Stimulated activated CD4-positive, alpha-beta T cell treated with anti-CD3 and anti-CD28 coated beads, Interleukin-2, amount 100 ng/mL, for 24 hours (primary cell): ENCODE measurements around the gene MAP2K4.

Source experiments
- DNase-seq, 2 donors: peaks; one replicate each; pipeline ENCODE4 v3.0.0-alpha.2; 2020

MAP2K4 gene

GRCh38 chr17:12040478-12040877 lies 19.8 kb downstream of the MAP2K4 start:
- DNase-seq = no peak

DNA sequence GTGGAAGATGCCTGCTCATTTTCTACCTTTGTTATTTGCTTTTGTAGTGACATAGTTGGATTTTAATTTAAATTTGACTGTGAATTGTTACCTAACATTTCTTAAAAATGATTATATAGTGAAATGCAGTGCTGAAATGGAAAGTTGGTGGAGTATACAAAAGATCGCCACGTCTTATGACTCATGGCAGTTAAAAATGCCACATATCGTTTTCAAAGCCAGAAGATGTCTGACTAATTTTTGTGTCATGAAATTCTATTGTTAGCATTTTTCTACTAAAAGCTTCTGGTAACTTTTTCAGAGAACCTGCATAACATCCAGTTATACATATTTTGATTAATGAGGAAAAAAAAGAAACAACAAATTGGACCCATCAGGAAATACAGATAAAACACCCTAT lies 20.6 kb downstream of the MAP2K4 start:
- no peak for DNase-seq

- DNase-seq = no peak
Observed at GRCh38 chr17:12043702-12044101, 23.0 kb downstream of the MAP2K4 start.

GRCh38 chr17:12046786-12047185 lies 26.1 kb downstream of the MAP2K4 start:
- no peak for DNase-seq

- DNase-seq = no peak
Observed at GRCh38 chr17:12047681-12048376, 27.2 kb downstream of the MAP2K4 start.

- no peak for DNase-seq
Observed at GRCh38 chr17:12048843-12049473, 28.3 kb downstream of the MAP2K4 start.

- DNase-seq = no peak
Observed at GRCh38 chr17:12050646-12051225, 30.1 kb downstream of the MAP2K4 start.

DNA sequence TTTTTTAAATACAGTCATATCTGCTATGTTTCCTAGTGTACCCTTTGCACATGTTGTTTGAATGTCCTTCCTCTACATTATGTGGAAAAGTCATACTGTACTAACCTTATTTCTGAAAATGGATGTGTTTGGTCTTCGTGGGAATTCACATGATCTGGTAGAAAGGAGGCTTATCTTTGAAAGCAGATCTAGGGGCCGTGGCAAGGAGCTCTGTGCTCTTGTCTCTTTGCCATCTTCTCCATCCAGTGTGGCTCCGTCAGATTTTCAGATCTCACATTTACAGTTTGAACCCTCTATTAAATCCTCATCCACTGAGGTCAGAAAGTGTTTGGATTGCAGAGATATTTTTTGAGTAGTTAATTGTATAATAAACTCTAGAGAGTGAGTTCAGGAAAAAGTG lies 32.9 kb downstream of the MAP2K4 start:
- no peak for DNase-seq

GRCh38 chr17:12055889-12056288 lies 35.2 kb downstream of the MAP2K4 start:
- no peak for DNase-seq

- no peak for DNase-seq
Observed at GRCh38 chr17:12057520-12057919, 36.8 kb downstream of the MAP2K4 start.

DNA sequence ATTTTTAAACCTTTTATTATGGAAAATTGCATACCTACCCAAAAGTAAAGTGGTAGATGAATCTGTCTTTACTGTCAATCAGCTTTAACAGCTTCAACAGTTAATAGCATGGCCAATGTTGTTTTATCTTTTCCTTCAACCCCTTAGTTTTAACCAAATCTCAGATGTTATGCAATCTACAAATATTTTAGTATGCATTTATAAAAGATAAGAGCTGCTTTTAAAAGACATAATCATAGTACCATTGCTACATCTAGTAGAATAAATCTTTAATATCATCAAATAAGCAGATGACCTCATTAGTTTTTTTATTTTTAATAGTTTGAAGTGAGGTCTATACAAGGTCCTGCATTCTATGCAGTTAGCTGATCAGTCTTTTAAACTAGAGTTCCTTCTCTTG lies 37.9 kb downstream of the MAP2K4 start:
- DNase-seq = no peak

DNA sequence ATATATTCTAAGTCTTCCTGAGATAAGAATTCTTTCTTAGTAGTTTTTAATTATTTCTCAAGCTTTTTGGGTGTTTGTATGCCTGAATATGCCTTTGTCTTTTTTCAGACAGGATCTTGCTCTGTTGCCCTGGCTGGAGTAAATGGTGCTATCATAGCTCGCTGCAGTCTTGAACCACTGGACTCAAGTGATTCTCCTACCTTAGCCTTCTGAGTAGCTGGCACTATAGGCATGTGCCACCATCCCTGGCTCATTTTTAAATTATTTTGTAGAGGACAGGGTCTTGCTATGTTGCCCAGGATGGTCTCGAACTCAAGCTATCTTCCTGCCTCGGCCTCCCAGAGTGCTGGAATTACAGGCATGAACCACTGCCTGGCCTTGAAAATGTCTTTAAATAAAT lies 41.6 kb downstream of the MAP2K4 start:
- DNase-seq = no peak

DNA sequence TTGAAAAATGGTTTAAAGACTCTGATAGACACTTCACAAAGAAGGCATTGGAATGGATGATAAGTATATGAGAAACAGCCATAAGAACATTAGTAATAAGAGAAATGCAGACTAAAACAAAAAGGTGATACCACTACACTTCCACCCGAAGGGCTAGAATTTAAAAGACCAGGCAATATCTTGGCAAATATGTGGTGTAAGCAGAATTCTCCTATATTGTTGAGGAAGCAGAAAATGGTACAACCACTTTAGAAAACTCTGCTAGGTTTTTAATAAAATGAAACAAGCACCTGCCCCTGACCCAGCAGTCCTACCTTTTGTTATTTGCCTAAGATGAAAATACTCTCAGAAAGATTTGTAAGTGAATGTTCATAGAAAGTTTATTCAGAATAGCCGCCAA lies 43.7 kb downstream of the MAP2K4 start:
- DNase-seq = no peak

GRCh38 chr17:12067485-12067884 lies 46.8 kb downstream of the MAP2K4 start:
- DNase-seq = no peak

GRCh38 chr17:12068946-12069345 lies 48.3 kb downstream of the MAP2K4 start:
- no peak for DNase-seq

- DNase-seq = no peak
Observed at GRCh38 chr17:12070561-12070960, 49.9 kb downstream of the MAP2K4 start.

GRCh38 chr17:12074346-12074745 lies 53.7 kb downstream of the MAP2K4 start:
- no peak for DNase-seq

DNA sequence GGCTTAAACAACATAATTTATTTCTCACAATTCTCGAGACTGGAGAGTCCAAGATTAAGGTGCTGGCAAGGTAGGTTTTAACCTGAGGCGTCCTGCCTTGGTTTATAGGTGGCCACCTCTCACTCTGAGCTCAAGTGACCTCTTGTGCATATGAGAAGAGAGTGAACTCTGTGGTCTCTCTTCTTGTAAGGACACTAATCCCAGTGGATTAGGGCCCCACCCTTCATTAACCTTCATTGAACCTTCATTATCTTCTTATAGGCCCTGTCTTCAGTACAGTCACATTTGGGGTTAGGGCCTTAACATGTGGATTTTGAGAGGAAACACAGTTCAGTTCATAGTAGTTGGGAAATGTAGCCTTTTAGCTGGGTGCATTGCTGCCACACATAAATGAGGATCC lies 57.1 kb downstream of the MAP2K4 start:
- DNase-seq = no peak

GRCh38 chr17:12078791-12079190 lies 58.1 kb downstream of the MAP2K4 start:
- DNase-seq = no peak

GRCh38 chr17:12081720-12082119 lies 61.0 kb downstream of the MAP2K4 start:
- no peak for DNase-seq

- DNase-seq = no peak
Observed at GRCh38 chr17:12085076-12085949, 64.6 kb downstream of the MAP2K4 start.

GRCh38 chr17:12088035-12088434 lies 67.4 kb downstream of the MAP2K4 start:
- DNase-seq = no peak

DNA sequence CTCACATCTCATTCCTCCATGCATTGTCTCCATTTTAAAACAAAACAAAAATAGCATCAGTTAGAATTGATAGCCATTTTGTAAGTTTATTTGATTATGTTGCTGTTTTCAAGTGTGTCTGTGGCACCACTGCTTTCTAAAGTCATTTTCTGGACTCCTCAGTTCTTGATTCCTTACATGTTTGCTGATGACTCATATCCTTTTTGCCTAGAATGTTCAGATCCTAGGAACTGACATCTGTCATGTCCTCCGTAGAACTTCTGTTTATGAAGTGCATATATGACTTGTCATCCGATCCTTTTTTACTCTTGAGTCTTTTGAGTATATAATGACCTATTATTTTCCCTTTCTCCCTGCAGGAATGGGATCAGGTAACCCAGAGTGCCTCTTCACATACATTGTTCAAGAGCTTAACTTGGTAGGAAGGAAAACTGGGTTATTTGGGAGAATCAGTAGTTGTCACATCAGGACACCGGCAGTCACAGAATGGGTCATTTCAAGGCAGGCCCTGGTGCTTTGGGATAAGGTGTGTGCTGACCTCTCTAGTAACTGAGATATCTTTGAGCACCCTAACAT lies 69.2 kb downstream of the MAP2K4 start:
- no peak for DNase-seq
